NB4 (cell line): ENCODE results near the gene CALHM2.

ENCODE experiments used
- CTCF ChIP-seq: IDR thresholded peaks from one replicate; pipeline ENCODE4 v1.5.1; 2012; ENCODE audit warnings: low read depth, low read length
- POLR2A ChIP-seq: IDR thresholded peaks from 2 replicates; pipeline ENCODE4 v1.6.1; 2011; ENCODE audit warnings: mild to moderate bottlenecking; ENCODE audit not compliant: insufficient read length; ENCODE audit errors: extremely low read depth

- TF ChIP-seq CTCF (no peak), POLR2A (no peak)
Observed at GRCh38 chr10:103490986-103491314, 38.8 kb upstream of the CALHM2 start.
